ENCODE measurements around the gene SERINC5. TPM values are rescaled to one million over a fixed set of nuclear protein-coding genes. Genes with fewer than 3 reads are reported as not detected.
A peak's percentile ranks its signal among the peaks of the same experiment; 100 is the strongest.

Gene SERINC5
- total RNA-seq, 1 donor from 2014 or later = 57.3 TPM

DNA sequence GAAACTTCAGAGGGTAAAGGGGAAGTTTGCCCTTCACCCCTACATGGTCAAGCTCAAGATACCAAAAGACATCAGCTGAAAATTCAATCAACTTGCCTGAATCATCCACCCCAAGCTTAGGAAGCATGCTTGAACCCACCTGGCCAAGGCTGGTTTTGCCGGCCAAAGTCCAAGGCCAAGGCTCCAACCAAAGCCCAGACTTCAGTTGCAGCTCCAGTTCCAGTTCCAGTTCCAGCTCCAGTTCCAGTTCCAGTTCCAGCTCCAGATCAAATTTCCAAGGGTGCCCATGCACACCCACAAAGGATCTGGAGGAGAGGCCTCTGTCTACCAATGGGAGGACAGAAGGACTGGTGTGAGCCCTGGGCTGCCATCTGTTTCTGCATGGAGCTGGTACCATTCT is 4.6 kb upstream of the SERINC5 start:
- Histone ChIP-seq H3K9me3 (ENCODE audit: insufficient read depth, low read depth, low read length) (no peaks in the 10 kb centered on the region), H3K79me2 (ENCODE audit: insufficient read depth, low read length) (peaks cover under 1% of the 10 kb centered on the region), H3K4me1 (ENCODE audit: insufficient read depth, low read length) (peaks cover 10% of the 10 kb centered on the region), H3K27ac (ENCODE audit: low read depth, low read length) (no peak overlapping the region), H3K4me3 (ENCODE audit: insufficient read depth, low read depth, low read length) (no peak overlapping the region), H3K27me3 (ENCODE audit: insufficient read depth, low read length) (no peaks in the 10 kb centered on the region), H3K4me2 (ENCODE audit: low read length) (no peak overlapping the region), H3K9ac (ENCODE audit: low read length) (no peak overlapping the region), H2AFZ (ENCODE audit: low read depth, low read length) (no peak overlapping the region), H4K20me1 (ENCODE audit: insufficient read depth, low read length) (no peaks in the 10 kb centered on the region), H3K36me3 (ENCODE audit: insufficient read depth, low read length) (no peaks in the 10 kb centered on the region)
- Mint-ChIP-seq H3K27me3 (ENCODE audit: low read depth, unreplicated experiment) (no peaks in the 10 kb centered on the region), H3K36me3 (ENCODE audit: low read depth, unreplicated experiment) (no peaks in the 10 kb centered on the region), H3K9me3 (ENCODE audit: unreplicated experiment) (no peaks in the 10 kb centered on the region), H3K4me1 (ENCODE audit: low read depth, unreplicated experiment) (peaks cover 6% of the 10 kb centered on the region), H3K4me3 (ENCODE audit: unreplicated experiment) (no peak overlapping the region), H3K27ac (ENCODE audit: unreplicated experiment) (no peak overlapping the region)
- no peak for TF ChIP-seq EZH2 (IDR thresholded peaks at IDR 0.05; ENCODE audit: insufficient read depth, low read length)
- TF ChIP-seq, protein P1, sequence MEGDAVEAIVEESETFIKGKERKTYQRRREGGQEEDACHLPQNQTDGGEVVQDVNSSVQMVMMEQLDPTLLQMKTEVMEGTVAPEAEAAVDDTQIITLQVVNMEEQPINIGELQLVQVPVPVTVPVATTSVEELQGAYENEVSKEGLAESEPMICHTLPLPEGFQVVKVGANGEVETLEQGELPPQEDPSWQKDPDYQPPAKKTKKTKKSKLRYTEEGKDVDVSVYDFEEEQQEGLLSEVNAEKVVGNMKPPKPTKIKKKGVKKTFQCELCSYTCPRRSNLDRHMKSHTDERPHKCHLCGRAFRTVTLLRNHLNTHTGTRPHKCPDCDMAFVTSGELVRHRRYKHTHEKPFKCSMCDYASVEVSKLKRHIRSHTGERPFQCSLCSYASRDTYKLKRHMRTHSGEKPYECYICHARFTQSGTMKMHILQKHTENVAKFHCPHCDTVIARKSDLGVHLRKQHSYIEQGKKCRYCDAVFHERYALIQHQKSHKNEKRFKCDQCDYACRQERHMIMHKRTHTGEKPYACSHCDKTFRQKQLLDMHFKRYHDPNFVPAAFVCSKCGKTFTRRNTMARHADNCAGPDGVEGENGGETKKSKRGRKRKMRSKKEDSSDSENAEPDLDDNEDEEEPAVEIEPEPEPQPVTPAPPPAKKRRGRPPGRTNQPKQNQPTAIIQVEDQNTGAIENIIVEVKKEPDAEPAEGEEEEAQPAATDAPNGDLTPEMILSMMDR (IDR thresholded peaks at IDR 0.05; ENCODE audit: insufficient read depth, low read depth, low read length) = no peak
- FAIRE-seq (no peak), DNase-seq (ENCODE audit: low read depth) (no peak)

DNA sequence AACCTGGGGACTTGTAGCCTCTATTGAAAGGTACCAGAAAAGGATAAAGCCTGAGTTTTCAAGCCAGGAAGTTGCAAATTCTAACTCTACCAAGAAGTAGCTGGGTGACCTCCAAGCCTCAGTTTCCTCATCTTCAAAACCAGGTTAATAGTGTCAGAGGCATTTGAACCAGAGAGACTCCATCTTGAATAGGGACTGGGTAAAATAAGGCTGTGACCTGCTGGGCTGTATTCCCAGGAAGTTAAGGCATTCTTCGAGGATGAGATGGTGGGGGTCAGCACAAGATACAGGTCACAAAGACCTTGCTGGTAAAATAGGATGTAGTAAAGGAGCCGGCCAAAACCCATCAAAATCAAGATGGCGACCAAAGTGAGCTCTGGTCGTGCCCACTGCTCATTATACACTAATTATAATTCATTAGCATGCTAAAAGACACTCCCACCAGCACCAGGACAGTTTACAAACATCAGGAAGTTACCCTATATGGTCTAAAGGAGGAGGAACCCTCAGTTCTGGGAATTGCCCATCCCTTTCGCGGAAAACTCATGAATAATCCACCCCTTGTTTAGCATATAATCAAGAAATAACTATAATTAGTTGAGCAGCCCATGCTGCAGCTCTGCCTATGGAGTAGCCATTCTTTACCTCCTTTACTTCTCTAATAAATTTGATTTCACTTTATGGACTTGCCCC is 3.8 kb upstream of the SERINC5 start:
- no peak overlapping the region for H2AFZ ChIP-seq (ENCODE audit: low read depth, low read length)
- H3K79me2 ChIP-seq (ENCODE audit: insufficient read depth, low read length) = peaks cover 8% of the 10 kb centered on the region
- Mint-ChIP-seq H3K27me3 (ENCODE audit: low read depth, unreplicated experiment) (no peaks in the 10 kb centered on the region), H3K36me3 (ENCODE audit: low read depth, unreplicated experiment) (no peaks in the 10 kb centered on the region), H3K27ac (ENCODE audit: unreplicated experiment) (no peak overlapping the region), H3K9me3 (ENCODE audit: unreplicated experiment) (no peaks in the 10 kb centered on the region), H3K4me3 (ENCODE audit: unreplicated experiment) (no peak overlapping the region), H3K4me1 (ENCODE audit: low read depth, unreplicated experiment) (peaks cover 6% of the 10 kb centered on the region)
- no peak overlapping the region for H3K9ac ChIP-seq (ENCODE audit: low read length)
- H3K36me3 ChIP-seq (ENCODE audit: insufficient read depth, low read length) = no peaks in the 10 kb centered on the region
- no peak overlapping the region for H3K4me2 ChIP-seq (ENCODE audit: low read length)
- DNase-seq (ENCODE audit: low read depth) (no peak), FAIRE-seq (no peak)
- no peaks in the 10 kb centered on the region for H3K27me3 ChIP-seq (ENCODE audit: insufficient read depth, low read length)
- TF ChIP-seq, protein P1 (IDR thresholded peaks at IDR 0.05; ENCODE audit: insufficient read depth, low read depth, low read length) = no peak
- TF ChIP-seq EZH2 (IDR thresholded peaks at IDR 0.05; ENCODE audit: insufficient read depth, low read length) = no peak
- H3K4me1 ChIP-seq (ENCODE audit: insufficient read depth, low read length) = peaks cover 14% of the 10 kb centered on the region
- no peaks in the 10 kb centered on the region for H4K20me1 ChIP-seq (ENCODE audit: insufficient read depth, low read length)
- H3K9me3 ChIP-seq (ENCODE audit: insufficient read depth, low read depth, low read length) = no peaks in the 10 kb centered on the region
- no peak overlapping the region for H3K27ac ChIP-seq (ENCODE audit: low read depth, low read length)
- no peak overlapping the region for H3K4me3 ChIP-seq (ENCODE audit: insufficient read depth, low read depth, low read length)

DNA sequence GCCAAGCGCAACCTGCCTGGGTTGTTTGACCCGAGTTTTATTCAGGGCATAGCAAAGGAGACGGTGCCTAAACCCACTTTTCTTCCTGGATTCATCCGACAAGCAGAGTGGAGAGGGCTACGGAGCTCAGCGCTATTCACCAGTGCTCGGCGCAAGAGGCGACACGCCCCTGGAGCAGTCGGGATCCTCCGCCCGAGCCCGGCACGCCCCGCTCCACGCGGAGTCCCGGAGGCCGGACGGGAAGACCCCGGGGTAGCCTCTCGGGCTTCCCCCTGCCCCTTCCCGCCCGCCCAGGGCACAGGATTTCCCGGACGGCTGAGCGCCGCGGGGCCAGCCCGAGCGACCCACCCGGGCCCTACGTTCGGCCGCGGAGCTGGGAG is 427 bp downstream of the SERINC5 start:
- no peaks in the 10 kb centered on the region for H3K9me3 Mint-ChIP-seq (ENCODE audit: unreplicated experiment)
- H3K27me3 Mint-ChIP-seq (ENCODE audit: low read depth, unreplicated experiment) = no peaks in the 10 kb centered on the region
- peak overlapping the region; percentile 29 for H3K27ac Mint-ChIP-seq (ENCODE audit: unreplicated experiment)
- no peaks in the 10 kb centered on the region for H3K9me3 ChIP-seq (ENCODE audit: insufficient read depth, low read depth, low read length)
- TF ChIP-seq, protein P1 (IDR thresholded peaks at IDR 0.05; ENCODE audit: insufficient read depth, low read depth, low read length) = no peak
- TF ChIP-seq EZH2 (IDR thresholded peaks at IDR 0.05; ENCODE audit: insufficient read depth, low read length) = no peak
- peaks cover 34% of the 10 kb centered on the region for H3K4me1 ChIP-seq (ENCODE audit: insufficient read depth, low read length)
- no peaks in the 10 kb centered on the region for H3K36me3 Mint-ChIP-seq (ENCODE audit: low read depth, unreplicated experiment)
- no peaks in the 10 kb centered on the region for H3K36me3 ChIP-seq (ENCODE audit: insufficient read depth, low read length)
- H3K4me2 ChIP-seq (ENCODE audit: low read length) = peak overlapping the region; percentile 94
- peak overlapping the region; percentile 91 for H3K4me3 Mint-ChIP-seq (ENCODE audit: unreplicated experiment)
- peaks cover 46% of the 10 kb centered on the region for H3K79me2 ChIP-seq (ENCODE audit: insufficient read depth, low read length)
- peaks cover 8% of the 10 kb centered on the region for H4K20me1 ChIP-seq (ENCODE audit: insufficient read depth, low read length)
- peak overlapping the region; percentile 87 for H3K27ac ChIP-seq (ENCODE audit: low read depth, low read length)
- peaks cover 25% of the 10 kb centered on the region for H3K4me1 Mint-ChIP-seq (ENCODE audit: low read depth, unreplicated experiment)
- H2AFZ ChIP-seq (ENCODE audit: low read depth, low read length) = peak overlapping the region; percentile 68
- DNase-seq (ENCODE audit: low read depth) (peak; percentile 52), FAIRE-seq (no peak)
- peak overlapping the region; percentile 74 for H3K4me3 ChIP-seq (ENCODE audit: insufficient read depth, low read depth, low read length)
- H3K9ac ChIP-seq (ENCODE audit: low read length) = peak overlapping the region; percentile 91
- H3K27me3 ChIP-seq (ENCODE audit: insufficient read depth, low read length) = no peaks in the 10 kb centered on the region

All from astrocyte (in vitro differentiated cells and primary cell).